Naive thymus-derived CD8-positive, alpha-beta T cell (primary cell): ENCODE results near the gene SH3RF3. TPM values are rescaled to one million over a fixed set of nuclear protein-coding genes. Genes with fewer than 3 reads are reported as not detected.
A peak's percentile ranks its signal among the peaks of the same experiment; 100 is the strongest.

Source experiments
- ATAC-seq, 2 donors: fragments of 150-1000 bp; cut with Tn5 transposase in 1 of 2; sonication (Bioruptor Pico), chemical (Tn5 transposase) in 1 of 2; 1 replicate in 1 of 2; 2 replicates in 1 of 2; pipeline ENCODE4 v1.10.0; 2021; ENCODE audit warnings: mild to moderate bottlenecking in 2 of 2, moderate library complexity in 2 of 2
- POLR2A ChIA-PET: fragments of 350-600 bp; sonication (Branson Sonifier 250); formaldehyde crosslinking; loops from one replicate; lab custom pipeline; 2021; ENCODE audit warnings: antibody characterized with exemption; lab: Charles Lee
- DNase-seq, 10 donors: peaks; one replicate each; pipeline versions ENCODE4 v3.0.0 to v3.0.0-alpha.2; 2020 to 2022
- H3K27ac Mint-ChIP-seq, 10 donors: one replicate each; pipeline ENCODE4 v1.8.0; 2020 to 2022; ENCODE audit warnings: mild to moderate bottlenecking in 10 of 10, mixed read lengths in 10 of 10, moderate library complexity in 4 of 10, inconsistent platforms in 1 of 10
- H3K27me3 Mint-ChIP-seq, 5 donors: one replicate each; pipeline ENCODE4 v1.8.0; 2021 to 2022; ENCODE audit warnings: mixed read lengths in 5 of 5
- H3K36me3 Mint-ChIP-seq, 3 donors: one replicate each; pipeline ENCODE4 v1.8.0; 2020 to 2022; ENCODE audit warnings: mixed read lengths in 3 of 3, mild to moderate bottlenecking in 2 of 3, inconsistent platforms in 1 of 3
- H3K4me1 Mint-ChIP-seq, 4 donors: one replicate each; pipeline ENCODE4 v1.8.0; 2021 to 2022; ENCODE audit warnings: mixed read lengths in 4 of 4
- H3K4me3 Mint-ChIP-seq, 10 donors: one replicate each; pipeline ENCODE4 v1.8.0; 2020 to 2022; ENCODE audit warnings: mild to moderate bottlenecking in 10 of 10, mixed read lengths in 10 of 10, moderate library complexity in 6 of 10, inconsistent platforms in 1 of 10
- H3K9me3 Mint-ChIP-seq, 9 donors: one replicate each; pipeline ENCODE4 v1.8.0; 2020 to 2022; ENCODE audit warnings: mixed read lengths in 9 of 9, mild to moderate bottlenecking in 3 of 9, inconsistent platforms in 1 of 9, moderate library complexity in 1 of 9
- polyA plus RNA-seq, 3 donors: library from polyadenylated mRNA; unstranded; fragments of 300-500 nt; fragmentation: Illumina TruSeq; gene quantifications; one replicate each; pipeline ENCODE4 v1.2.3, GENCODE V29; 2021
- total RNA-seq, 8 experiments: library from RNA in 2 of 8; stranded (reverse) in 2 of 8; gene quantifications; one replicate each; pipeline ENCODE4 v1.2.3 and lab custom pipeline; 2021 to 2026

SH3RF3 gene
- total and polyA plus RNA-seq, 5 experiments from 2014 or later: 0.39 to 15.1 (median 4.4) TPM

DNA sequence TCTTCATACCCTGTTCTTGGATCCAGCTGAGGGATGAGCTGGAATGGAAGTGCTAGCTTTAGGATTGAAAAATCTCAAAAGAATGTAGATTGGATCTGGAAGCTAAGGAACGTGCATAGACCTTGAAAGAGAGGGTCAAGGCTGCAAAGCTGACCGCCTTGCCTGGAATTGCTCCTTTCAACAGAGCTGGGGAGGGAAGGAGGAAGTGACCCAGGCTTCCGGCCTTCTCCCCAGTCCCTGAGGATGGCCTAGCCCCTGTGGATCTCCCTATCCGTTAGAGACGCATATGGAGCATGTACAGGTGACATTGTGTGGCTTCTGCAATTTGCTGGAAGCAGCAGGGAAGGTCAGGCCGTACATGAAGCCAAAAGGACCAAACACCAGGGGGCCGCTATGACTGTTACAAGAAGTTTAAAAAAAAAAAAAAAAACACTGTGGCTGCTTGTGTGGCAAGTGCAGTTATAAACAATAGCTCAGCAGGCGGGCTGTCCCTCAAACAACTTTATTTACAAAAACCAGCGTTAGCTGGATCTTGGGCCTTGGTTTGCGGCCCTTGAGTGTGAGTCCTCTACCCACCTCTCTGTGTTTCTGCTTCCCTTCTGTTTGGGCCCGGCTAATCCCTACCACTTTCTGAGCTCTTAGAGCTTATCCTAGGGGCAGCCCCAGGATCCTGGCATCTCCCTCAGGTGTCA, 257.1 kb downstream of the SH3RF3 start:
- no peak overlapping the region for H3K4me3 Mint-ChIP-seq
- H3K27me3 Mint-ChIP-seq: no peaks in the 10 kb centered on the region
- DNase-seq (peak in 1 of 10 donors; percentile 48), ATAC-seq (no peak)
- no peaks in the 10 kb centered on the region for H3K9me3 Mint-ChIP-seq
- H3K36me3 Mint-ChIP-seq: peaks cover 0 to 6% (median 4%) of the 10 kb centered on the region in 3 donors
- POLR2A ChIA-PET: interaction anchor here (0.6 kb wide), 1 partner anchor 383 kb away, joined by 4 read pairs; no protein-coding TSS in a partner anchor
- peak overlapping the region in 1 of 10 donors; percentile 47 for H3K27ac Mint-ChIP-seq
- H3K4me1 Mint-ChIP-seq: peaks cover 2 to 14% (median 5%) of the 10 kb centered on the region in 4 donors

DNA sequence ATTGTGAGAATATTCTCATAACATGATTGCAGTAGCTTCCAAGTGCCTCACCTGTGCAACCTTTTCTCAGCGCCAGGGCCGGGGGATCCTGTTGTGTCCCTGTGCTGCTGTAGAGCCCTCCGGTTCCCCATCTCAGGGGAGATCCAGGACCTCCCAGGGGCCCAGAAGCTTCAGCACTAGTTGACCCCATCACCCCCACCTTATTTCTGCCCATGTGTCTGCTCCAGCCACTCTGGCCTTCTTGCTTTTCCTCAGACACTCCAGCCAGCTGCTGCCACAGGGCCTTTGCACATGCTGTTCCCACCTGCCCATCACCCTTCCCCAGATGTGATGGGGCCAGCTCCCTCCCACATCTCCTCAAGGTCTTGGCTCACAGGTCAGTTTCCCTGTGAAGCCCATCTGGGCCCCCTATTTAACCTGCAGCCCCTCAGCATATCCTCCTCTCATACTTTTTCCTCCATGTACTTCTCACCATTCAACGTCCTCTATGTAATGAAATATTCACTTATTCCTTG, 258.3 kb downstream of the SH3RF3 start:
- Mint-ChIP-seq H3K27ac (no peak overlapping the region), H3K4me3 (no peak overlapping the region), H3K9me3 (no peaks in the 10 kb centered on the region), H3K27me3 (no peaks in the 10 kb centered on the region), H3K4me1 (peaks cover 2 to 8% (median 4%) of the 10 kb centered on the region in 4 donors), H3K36me3 (peaks cover 0 to 4% (median 4%) of the 10 kb centered on the region in 3 donors)
- ATAC-seq (no peak), DNase-seq (no peak)
- POLR2A ChIA-PET: no interaction called here

DNA sequence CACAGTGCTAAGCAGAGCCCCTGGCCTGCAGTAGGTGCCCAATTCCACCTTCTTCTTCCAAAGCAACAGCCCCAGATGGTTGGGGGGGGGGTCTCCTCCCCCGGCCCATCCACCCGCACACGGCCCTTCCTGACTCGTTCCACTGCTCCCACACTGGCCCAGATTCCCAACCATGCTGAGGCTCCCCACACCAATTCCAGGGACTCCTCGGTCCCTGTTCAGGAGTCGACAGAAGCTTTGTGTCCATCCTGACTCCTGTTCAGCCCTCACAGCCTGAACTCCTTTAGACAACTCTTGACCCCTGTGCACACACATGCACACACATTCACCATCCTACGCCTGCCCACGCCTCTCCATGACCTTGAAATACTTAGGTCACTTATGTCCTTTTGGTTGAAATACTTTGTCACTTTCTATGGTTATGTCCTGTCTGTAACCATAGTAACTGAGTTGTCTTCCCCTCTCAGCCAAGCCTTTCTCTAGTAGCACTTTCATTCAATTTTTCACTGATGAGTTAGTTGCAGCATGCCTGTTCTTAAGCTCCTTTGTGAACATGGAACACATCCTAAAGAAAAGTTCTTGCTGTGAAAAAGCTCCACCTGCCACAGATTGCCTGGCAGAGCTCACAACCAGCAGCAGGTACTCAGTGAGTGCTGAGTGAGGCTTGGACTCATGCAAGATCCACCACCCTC, 258.9 kb downstream of the SH3RF3 start:
- Mint-ChIP-seq H3K27ac (peak overlapping the region in 3 of 10 donors; percentile 6 to 26 (median 7)), H3K9me3 (no peaks in the 10 kb centered on the region), H3K4me3 (no peak overlapping the region), H3K4me1 (peaks cover 2 to 8% (median 4%) of the 10 kb centered on the region in 4 donors), H3K27me3 (no peaks in the 10 kb centered on the region), H3K36me3 (peaks cover 0 to 4% (median 4%) of the 10 kb centered on the region in 3 donors)
- DNase-seq: no peak
- POLR2A ChIA-PET: no interaction called here
- ATAC-seq: no peak

DNA sequence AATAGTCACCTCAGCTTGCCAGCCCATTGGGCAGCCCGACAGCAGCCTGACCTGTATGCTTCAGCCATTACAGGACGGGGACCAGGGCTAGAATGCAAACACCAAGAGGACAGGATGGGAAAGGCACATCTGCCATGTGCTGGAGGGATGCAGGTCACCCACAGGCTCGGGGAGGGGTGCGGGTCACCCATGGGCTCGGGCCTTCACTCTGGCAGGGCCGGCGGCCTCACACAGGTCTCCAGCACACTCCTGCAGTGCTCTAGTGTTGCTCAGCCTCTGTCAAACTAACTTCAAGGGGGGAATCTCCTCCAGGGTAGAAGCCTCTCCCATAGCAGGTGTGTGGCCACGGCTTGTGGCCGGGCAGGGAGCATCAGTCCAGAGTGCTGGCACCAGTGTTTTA, 262.2 kb downstream of the SH3RF3 start:
- Mint-ChIP-seq H3K4me1 (peaks cover 0 to 14% (median 13%) of the 10 kb centered on the region in 4 donors), H3K27ac (no peak overlapping the region), H3K4me3 (no peak overlapping the region), H3K36me3 (peaks cover 0 to 5% (median 4%) of the 10 kb centered on the region in 3 donors), H3K9me3 (no peaks in the 10 kb centered on the region), H3K27me3 (no peaks in the 10 kb centered on the region)
- DNase-seq (no peak), ATAC-seq (no peak)
- POLR2A ChIA-PET: no interaction called here

DNA sequence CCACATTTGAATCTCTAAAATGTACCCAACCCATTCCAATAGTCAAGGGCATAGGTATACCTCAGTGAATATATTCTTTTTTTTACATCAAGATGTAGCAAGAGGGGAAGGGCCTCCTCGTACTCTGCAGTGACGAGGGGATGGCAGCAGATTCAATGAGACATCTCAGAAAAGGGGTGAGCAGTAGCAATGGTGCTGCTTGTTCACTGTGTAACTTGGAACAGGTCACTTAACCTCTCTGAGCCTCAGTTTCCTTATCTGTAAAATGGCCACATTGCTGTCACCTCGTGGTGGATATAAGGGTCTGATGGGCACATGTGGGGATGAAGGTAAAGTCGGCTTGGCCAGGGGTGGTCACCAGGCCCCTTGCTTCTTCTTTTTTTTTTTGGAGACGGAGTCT, 263.1 kb downstream of the SH3RF3 start:
- no peaks in the 10 kb centered on the region for H3K27me3 Mint-ChIP-seq

DNA sequence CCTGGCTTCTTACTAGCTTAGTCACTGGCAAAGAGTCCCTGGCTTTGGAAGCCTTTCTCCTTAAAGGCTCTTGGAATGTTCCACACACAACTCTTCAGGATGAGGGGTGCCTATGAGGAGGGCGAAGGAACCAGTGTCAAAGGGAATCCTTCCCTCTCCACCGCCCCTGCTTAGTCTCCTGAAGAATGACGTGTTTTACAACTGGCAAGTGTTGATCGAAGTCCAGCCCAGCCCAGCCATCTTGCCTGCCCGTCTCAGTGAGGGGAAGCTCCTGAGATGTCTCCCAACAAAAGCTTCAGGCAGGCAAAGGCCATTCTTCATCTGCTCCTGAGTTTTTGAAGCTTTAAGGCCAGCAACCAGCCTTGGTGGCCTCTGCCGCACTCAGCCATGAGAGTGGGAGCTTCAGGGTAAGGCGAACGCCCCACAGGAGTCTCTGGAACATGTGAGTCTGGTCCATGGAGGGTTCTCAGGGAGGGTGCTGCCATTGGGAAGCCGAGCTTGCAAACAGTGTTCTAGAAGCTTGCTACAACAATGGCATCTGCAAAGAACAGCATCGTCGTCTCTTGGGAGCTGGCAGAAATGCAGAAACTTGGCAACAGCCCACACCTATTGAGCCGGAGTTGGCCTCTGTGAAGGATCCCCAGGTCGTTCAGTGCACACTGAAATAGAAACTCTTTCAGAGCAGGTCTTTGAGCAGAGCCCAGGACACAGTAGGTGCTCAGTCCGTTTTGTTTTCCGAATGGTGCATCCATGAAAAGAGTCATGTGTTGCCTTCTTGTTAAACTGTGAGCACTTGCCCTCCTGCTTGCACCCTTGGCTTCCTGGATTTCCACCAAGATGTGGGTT, 264.0 kb downstream of the SH3RF3 start:
- Mint-ChIP-seq H3K9me3 (no peaks in the 10 kb centered on the region), H3K27ac (no peak overlapping the region), H3K27me3 (no peaks in the 10 kb centered on the region)

More for the DNA sequence above, 263.1 kb downstream of the SH3RF3 start:
- H3K9me3 Mint-ChIP-seq: no peaks in the 10 kb centered on the region
- no peak overlapping the region for H3K27ac Mint-ChIP-seq
- H3K36me3 Mint-ChIP-seq: peaks cover 0 to 5% (median 4%) of the 10 kb centered on the region in 3 donors
- no peak for DNase-seq
- peaks cover 2 to 23% (median 20%) of the 10 kb centered on the region in 4 donors for H3K4me1 Mint-ChIP-seq
- POLR2A ChIA-PET: no interaction called here
- H3K4me3 Mint-ChIP-seq: no peak overlapping the region
- no peak for ATAC-seq

DNA sequence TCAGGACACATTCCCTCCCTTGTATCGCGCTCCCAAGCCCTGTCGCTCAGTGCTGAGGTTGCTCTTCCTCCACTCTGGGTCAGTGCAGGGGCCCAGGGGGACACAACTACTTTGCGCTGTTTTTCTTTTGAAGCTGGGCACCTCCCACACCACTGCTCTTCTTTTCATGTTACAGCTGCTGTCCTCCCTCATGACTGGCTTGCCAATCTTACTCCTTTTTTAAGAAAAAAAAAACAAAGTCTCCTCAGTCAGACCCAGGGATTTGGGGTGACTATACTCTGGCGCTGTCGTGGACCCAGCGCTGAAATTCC, 264.6 kb downstream of the SH3RF3 start:
- Mint-ChIP-seq H3K27ac (peak overlapping the region in 3 of 10 donors; percentile 16 to 75 (median 51)), H3K4me1 (peaks cover 8 to 32% (median 20%) of the 10 kb centered on the region in 4 donors), H3K27me3 (no peaks in the 10 kb centered on the region), H3K36me3 (peaks cover 0 to 3% (median 2%) of the 10 kb centered on the region in 3 donors), H3K4me3 (no peak overlapping the region), H3K9me3 (no peaks in the 10 kb centered on the region)
- no peak for ATAC-seq
- POLR2A ChIA-PET: no interaction called here
- no peak for DNase-seq

More for the DNA sequence above, 264.0 kb downstream of the SH3RF3 start:
- POLR2A ChIA-PET: no interaction called here
- no peak for DNase-seq
- H3K4me3 Mint-ChIP-seq: no peak overlapping the region
- H3K4me1 Mint-ChIP-seq: peaks cover 8 to 31% (median 20%) of the 10 kb centered on the region in 4 donors
- no peak for ATAC-seq
- peaks cover 0 to 3% (median 2%) of the 10 kb centered on the region in 3 donors for H3K36me3 Mint-ChIP-seq

DNA sequence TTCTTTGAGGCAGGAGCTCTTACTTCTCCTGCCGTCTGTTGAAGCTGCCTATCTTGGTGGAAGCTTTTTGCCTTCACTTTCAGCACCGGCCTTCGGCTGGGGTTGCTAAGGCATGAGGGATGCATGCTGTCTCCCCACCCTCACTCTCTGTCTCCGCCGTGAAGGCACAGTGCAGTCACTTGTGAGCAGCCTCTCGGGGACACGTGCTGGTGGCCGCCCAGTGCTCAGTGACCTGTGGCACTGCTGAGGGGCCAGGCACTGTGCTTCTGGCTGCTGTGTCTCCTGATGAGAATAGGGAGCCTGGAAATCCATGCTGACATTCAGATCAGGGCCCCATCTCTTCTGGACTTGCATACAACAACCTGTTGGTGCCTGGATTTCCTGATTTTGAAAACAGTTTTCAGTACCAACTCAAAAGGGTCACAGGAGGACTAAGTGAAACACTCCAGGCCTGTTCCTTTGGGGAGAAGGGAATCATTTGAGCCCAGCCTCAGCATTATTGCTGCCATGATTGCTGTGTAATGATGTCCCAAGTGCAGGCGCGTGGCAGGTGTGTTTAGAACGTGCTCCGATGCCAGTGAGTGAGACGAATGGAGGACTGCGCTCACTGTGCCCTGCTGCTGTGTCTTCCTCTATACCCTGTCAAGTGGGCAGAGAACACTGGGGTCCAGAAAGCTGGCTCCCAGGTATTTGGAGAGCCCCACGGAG, 266.6 kb downstream of the SH3RF3 start:
- H3K4me3 Mint-ChIP-seq: no peak overlapping the region
- no peak for ATAC-seq
- no peaks in the 10 kb centered on the region for H3K9me3 Mint-ChIP-seq
- peaks cover 0 to 11% (median 3%) of the 10 kb centered on the region in 3 donors for H3K36me3 Mint-ChIP-seq
- no peak for DNase-seq
- peaks cover 8 to 32% (median 22%) of the 10 kb centered on the region in 4 donors for H3K4me1 Mint-ChIP-seq
- H3K27ac Mint-ChIP-seq: peak overlapping the region in 1 of 10 donors; percentile 34
- POLR2A ChIA-PET: no interaction called here
- H3K27me3 Mint-ChIP-seq: no peaks in the 10 kb centered on the region

DNA sequence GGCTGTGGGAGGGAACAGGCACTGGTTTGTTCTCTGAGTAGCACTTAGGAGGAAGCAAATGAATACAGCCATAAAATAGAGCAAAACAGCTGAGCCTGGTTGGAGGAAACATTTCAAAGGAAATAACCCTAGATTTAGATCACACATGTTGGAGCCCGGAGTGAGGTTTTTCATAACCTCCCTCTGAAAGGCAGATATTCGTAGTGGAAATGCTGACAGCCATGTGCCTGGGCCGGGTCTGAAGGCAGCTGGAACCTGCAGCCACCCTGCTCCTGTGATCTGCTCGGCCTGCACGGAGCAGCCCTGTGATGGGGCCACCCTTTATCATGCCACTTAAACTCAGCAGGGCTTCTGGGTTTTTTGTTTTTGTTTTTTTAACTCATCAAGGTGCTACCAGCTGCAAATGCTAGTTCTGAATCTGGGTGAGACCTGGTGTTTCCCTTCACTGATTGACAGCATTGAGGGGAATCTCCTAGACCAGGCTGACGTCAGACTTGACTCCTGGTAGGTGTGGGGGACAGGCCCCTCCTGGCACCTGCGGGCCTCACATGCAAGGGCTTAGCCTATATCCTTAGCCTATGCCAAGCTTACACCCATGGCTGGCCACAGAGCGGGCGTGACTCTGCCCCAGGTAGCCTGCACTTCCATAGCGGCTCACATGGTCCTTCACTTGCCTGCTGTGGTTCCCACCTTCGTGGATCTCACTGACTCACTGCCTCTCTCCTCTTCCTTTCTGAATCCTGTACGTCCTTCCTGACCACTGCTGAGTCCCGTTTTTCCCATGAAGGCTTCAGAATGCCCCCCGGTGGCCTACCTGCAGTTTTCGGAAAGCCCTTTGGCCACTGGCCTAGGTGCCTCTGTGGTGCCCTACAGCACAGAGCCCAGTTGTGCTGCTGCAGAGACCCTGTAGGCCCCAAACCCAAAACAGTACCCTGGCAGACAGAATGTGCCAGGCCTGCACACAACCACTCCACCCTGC, 267.5 kb downstream of the SH3RF3 start:
- POLR2A ChIA-PET: no interaction called here

DNA sequence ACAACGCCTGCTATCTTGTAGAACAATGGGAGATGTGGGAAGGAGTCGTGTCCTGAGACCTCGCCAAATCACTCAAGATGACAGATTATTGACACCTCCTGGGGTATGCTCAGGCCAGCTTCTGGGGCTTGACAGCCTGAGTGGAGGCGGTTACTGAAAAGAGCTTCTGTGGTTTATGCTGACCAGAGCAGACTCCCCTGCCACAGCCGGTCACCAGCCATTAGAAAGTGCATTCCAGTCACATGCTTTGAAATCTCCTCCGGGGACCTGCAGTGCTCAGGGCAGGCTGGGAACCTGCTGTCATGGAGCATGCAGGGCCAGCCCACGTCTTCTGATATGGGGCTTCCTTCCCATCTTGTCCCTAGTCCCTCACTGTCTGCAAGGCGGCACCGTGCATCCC, 268.9 kb downstream of the SH3RF3 start:
- peaks cover 11 to 44% (median 28%) of the 10 kb centered on the region in 4 donors for H3K4me1 Mint-ChIP-seq
- POLR2A ChIA-PET: no interaction called here
- no peaks in the 10 kb centered on the region for H3K27me3 Mint-ChIP-seq
- peaks cover 0 to 13% (median 3%) of the 10 kb centered on the region in 3 donors for H3K36me3 Mint-ChIP-seq
- no peak for DNase-seq
- peak overlapping the region in 2 of 10 donors; percentile 11 to 41 for H3K4me3 Mint-ChIP-seq
- ATAC-seq: no peak
- peak overlapping the region in 4 of 10 donors; percentile 31 to 68 (median 46) for H3K27ac Mint-ChIP-seq
- no peaks in the 10 kb centered on the region for H3K9me3 Mint-ChIP-seq

More for the DNA sequence above, 267.5 kb downstream of the SH3RF3 start:
- DNase-seq: peak in 1 of 10 donors; percentile 5
- Mint-ChIP-seq H3K9me3 (no peaks in the 10 kb centered on the region), H3K27me3 (no peaks in the 10 kb centered on the region), H3K4me1 (peaks cover 8 to 32% (median 23%) of the 10 kb centered on the region in 4 donors), H3K36me3 (peaks cover 0 to 13% (median 3%) of the 10 kb centered on the region in 3 donors), H3K4me3 (peak overlapping the region in 1 of 10 donors; percentile 57), H3K27ac (peak overlapping the region in 3 of 10 donors; percentile 38 to 68 (median 39))
- ATAC-seq: peak in 1 of 2 donors; percentile 38
